Activated naive CD8-positive, alpha-beta T cell treated with anti-CD3 and anti-CD28 coated beads, Interleukin-2, amount 50 U/mL, for 16 hours (primary cell): ENCODE measurements around the gene CUX1.
"Not testable (repeated sequence)": the region's sequence is repeated elsewhere in the genome, so short reads cannot be mapped to it uniquely, and the experiment has no call there.

Source experiments
- DNase-seq: peaks from one replicate; pipeline ENCODE4 v3.0.0-alpha.2; 2020; ENCODE audit warnings: low read depth, low spot score

Gene CUX1

DNA sequence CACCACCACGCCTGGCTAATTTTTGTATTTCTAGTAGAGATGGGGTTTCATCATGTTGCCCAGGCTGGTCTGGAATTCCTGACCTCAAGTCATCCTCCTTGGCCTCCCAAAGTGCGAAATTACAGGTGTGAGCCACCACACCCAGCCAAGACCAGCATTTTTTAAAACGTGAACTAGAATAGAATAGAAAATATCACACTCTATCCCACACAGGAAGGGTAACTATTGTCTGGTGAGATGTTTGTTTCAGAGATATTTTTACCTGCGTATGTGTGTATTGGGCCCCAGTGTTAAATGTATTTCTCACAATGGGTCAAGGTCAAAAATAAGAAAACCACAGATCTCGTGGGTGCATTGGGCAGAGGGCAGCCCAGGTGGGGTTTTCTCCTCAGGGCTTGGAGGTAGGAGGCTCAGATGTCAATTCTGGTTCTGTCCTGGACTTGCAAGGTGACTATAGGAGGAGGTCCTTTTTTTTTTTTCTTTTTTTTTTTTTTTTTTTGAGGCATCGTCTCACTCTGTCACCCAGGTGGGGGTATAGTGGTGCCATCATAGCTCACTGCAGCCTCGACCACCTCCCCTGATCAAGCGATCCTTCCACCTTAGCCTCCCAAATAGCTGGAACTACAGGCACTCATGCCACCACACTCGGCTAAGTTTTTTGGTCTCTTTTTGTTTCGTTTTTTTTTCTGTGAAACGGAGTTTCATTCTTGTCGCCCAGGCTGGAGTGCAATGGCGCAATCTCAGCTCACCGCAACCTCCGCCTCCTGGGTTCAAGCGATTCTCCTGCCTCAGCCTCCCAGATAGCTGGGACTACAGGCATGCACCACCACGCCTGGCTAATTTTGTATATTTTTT is 488.2 kb downstream of the CUX1 start:
- DNase-seq, result no peak

DNA sequence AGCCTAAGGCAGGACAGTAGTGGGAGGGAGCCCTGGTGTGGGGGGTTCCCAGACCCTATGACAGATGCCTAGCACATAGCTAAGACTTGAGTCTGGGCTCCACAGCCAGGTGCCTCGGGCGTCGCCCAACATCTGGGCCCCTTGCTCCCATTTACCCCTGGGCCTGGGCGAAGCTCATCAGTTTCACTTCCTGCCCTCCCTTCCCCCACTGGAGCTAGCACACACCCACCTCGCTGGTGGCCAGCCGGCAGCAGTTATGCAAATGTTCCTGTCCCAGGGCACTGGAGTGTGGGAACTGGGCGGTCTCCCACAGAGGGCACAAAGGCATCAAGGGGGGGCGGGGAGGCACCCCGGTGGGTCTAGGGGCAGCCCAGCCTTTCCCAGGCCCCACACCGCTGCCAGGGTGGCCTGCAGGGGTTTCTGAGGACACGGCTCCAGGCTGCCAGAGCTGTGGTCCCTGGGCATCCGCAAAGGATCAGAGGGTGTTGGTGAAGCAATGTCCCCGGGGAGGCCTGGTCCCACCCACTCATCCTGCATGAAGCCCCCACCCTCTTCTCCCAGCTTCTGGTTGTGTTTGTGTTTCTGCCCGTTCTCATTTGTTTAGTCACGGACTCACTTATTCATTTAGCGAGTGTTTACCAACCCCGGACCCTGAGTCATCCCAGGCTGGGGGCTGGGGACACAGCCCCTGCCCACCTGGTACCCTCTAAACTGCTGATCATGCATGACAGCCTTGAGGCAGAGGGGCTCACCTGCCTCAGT is 489.7 kb downstream of the CUX1 start:
- no peak for DNase-seq

DNA sequence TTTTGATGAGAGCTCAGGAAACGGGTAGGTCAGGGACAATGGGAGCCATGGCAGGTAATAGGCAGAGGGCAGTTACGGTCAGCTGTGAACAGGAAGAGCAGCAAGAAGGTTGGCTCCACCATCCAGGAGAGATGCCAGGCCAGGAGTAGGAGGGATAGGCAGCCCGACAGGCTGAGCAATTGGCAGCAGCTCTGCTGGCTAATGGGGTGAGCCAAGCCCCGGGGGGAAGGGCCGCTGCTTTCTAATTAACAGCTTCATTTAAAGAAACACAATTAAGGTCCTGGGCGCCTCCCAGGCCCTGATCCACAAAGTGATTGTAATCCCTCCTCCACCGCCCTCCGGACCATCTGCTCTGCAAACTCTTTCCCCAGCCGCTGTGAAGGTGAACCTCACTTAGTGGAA is 493.0 kb downstream of the CUX1 start:
- DNase-seq, result no peak

DNA sequence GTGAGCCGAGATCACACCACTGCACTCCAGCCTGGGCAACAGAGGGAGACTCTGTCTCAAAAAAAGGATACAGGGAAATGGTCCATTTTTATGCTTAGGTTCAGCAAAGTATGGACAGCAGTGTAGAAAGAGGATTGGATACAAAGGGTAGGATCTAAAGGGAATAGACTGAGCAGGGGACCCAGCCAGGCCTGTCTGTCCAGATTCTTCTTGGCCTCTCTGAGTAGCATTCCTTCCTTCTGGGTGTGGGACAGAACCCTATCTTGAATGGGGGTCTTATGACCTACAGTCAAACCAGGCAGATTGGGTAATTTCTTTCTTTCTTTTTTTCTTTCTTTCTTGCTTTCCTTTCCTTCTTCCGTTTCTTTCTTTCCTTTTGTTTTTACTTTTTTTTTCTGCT is 494.9 kb downstream of the CUX1 start:
- no peak for DNase-seq

DNA sequence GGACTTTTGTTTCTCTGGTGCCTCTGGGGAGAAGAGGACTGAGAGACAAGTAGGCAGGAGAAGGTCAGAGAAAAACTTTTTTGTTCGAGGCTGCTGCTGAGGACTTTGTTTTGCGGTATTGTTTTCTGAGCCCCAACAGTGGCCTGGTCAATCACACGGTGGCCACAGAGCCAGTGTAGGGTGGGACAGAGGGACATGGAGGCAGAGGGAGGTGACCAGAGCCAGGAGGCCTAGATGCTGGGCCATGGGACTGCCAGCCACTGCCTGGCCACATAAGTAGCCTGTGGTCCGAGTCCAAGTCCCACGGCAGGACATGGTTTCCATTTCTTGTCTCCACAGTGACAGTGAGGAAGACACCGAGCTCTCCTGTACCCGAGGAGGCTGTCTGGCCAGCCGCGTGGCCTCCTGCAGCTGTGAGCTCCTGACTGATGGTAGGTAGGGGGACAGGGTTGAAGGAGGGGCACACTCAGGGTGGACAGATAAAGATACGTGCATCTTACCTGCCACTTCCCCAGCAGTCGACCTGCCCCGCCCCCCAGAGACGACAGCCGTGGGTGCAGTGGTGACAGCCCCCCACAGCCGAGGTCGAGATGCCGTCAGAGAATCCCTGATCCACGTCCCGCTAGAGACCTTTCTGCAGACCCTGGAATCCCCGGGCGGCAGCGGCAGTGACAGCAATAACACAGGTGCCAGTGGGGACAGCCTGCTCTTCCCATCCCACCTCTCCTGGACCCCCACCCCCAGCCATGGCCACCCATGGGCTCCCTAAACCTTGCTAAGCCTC is 496.8 kb downstream of the CUX1 start:
- DNase-seq, result no peak

DNA sequence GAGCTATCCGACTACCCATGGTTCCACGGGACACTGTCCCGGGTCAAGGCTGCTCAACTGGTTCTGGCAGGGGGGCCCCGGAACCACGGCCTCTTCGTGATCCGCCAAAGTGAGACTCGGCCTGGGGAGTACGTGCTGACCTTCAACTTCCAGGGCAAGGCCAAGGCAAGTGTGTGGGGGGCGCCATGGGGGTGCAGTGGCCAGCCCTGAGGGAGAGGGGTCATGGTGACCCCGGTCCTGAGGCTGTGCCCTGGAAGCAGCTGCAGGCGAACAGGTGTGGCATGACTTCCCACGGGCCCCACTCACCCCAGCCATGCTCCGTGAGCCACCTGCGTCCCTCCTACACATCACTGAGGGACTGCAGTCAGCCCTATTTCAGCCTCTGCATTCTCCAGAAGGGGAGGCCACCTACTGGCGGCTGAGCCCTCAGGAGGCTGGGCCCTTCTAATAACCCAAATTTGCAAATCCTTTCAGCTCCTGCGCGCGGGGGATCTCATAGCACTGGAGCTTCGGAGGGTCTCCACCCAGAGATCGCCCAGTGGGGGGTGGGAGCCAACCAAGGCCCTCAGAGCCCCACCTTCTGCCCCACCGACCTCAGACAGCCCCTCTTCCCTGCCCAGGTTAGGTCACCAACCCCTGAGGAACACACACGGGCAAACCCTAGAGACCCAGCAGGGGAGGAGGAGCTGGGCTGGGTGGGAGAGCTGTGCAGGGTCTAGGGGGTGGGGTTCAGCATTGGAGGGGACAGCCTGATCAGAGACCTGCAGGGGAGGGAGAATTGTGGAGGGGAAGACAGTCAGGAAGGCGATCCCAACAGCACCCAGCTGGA is 500.0 kb downstream of the CUX1 start:
- DNase-seq, result no peak

DNA sequence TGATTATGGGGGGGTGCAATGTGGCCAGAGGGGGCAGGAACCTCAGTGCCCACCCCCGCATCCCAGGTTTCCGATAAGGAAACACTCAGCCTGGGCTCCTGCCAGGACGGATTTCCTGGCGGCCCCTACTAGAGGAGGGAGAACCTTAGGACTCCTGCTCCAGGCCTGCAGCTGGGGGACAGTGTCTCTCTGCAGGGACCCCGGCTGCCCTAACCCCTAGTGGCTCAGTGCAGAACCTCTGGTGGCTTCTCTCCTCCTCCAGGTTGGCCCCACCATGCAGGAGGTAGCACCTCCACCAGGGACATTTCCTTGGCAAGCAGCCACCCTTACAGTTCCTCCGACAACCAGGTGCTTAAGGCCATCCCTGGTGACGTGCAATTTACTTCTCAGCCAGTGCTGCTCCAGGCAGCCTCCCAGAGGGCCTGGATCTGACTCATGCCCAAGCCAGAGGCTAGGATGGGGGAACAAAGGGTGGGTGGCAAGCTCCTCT is 501.1 kb downstream of the CUX1 start:
- DNase-seq, result no peak

DNA sequence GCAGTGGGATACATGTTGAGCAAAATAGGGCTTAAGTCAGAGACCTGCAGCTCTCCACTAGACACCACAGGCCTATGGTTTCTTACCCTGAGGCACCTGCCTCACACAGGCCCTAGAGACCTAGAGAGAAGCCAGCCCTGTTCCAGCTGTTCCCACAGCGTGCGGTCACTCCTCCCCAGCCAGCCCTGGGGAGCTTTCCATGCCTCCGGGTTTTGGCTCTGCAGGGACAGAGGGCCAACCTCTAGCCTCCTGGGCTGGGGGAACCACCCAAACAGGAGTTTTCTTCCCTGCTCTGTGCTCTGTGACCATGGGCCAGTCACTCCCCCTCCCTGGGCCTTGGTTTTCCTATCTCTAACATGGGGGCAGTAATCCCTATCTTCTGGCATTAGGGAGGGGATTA is 502.2 kb downstream of the CUX1 start:
- no peak for DNase-seq

DNA sequence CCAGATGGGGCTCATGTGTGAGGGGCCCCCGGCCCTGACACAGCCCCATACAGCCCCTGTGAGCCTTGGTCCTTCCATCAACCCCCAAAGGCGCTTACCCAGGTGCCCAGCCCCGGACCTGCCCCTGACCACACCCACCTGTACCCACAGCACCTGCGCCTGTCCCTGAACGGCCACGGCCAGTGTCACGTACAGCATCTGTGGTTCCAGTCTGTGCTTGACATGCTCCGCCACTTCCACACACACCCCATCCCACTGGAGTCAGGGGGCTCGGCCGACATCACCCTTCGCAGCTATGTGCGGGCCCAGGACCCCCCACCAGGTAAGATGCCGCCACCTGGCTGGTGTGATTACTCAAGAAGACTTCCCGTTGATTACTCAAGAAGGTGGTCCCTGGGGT is 502.8 kb downstream of the CUX1 start:
- no peak for DNase-seq

DNA sequence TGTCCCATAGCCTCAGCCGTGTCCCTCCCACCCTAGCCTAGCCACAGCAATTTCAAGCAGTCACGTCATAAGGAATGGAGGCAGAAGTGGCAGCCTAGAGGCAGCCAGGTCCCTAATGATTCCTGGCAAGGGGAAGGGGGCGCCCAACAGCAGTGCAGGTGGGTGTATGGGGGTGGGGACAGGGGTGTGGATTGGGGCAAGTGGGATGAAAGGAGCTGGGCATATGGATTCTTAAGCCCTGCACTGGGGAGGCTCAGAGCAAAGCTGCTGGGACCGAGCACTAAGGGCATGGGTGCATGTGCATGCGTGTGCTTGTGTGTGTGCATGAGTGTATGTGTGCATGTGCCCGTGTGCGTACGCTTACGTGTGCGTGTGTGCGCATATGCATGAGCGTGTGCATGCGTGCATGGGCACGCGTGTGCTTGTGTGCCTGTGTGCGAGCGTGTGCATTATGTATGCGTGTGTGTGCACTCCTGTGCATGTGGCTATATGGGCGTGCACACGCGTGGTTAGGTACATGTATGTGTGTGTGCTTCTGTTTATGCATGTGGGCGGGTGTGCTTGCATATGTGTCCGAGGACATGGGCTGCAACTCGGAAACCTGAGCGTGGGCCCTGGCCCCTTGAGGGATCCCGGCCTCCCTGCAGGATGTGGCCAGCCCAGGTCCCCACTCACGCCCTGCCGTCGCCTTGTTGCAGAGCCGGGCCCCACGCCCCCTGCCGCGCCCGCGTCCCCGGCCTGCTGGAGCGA is 503.4 kb downstream of the CUX1 start:
- no peak for DNase-seq

DNA sequence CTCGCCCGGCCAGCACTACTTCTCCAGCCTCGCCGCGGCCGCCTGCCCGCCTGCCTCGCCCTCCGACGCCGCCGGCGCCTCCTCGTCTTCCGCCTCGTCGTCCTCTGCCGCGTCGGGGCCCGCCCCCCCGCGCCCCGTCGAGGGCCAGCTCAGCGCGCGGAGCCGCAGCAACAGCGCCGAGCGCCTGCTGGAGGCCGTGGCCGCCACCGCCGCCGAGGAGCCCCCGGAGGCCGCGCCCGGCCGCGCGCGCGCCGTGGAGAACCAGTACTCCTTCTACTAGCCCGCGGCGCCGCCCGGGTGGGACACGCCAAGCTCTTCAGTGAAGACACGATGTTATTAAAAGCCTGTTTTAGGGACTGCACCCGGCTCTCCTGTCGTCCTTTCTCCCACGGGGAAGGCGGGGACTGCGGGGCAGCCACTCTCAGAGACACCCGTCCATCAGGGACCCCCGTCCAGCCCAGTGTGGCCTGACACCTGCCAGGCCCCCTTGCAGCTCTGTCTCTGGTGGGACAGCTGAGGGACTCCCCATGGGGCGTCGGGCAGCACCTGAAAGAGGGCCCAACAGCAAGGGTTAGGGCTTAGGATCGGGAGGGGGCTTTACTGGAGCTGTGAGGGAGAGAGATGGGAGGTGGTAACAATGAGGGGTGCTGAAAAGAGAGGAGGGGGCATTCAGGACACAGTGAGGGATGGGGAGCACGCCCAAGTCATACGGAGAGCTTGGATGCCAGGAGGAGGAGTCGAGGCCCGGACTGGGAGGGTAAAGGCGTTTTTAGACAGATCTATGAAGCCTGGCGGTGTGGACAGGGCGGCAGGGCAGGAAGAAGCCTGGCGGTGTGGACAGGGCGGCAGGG is 504.1 kb downstream of the CUX1 start:
- DNase-seq, result no peak

DNA sequence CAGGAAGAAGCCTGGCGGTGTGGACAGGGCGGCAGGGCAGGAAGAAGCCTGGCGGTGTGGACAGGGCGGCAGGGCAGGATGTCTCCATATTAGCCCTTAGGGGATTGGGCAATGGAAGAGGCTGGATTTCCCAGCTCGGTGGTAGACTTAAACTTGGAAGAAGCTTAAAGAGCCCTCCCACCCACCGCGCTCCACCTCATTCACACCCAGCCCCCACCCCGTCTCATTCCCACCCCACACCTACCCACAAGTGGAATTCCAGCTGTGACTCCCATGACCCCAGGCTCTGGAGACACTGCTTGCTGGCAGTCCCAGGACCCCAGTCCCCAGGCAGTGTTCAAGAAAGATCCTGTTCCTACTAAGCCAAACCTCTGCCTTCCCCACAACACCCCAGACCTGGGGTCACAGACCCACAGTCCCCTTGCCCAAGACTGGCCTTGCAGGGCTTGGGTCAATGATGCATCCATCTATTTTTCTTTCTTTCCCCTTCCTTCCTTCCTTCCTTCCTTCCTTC is 504.8 kb downstream of the CUX1 start:
- DNase-seq, result no peak

DNA sequence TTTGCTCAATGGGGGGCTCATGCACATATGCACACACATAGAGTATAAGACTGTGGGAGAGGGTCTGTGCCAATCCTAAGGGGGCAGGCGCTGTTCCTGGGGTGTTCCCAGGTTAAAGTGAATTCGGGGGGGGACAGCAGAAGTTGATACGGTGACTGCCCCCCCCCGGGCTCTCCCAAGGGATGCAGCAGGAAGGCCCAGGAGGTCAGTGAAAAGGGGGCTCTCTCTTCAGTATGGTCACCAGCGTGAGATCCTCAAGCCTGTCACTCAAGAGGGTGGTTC is 506.4 kb downstream of the CUX1 start:
- no peak for DNase-seq

DNA sequence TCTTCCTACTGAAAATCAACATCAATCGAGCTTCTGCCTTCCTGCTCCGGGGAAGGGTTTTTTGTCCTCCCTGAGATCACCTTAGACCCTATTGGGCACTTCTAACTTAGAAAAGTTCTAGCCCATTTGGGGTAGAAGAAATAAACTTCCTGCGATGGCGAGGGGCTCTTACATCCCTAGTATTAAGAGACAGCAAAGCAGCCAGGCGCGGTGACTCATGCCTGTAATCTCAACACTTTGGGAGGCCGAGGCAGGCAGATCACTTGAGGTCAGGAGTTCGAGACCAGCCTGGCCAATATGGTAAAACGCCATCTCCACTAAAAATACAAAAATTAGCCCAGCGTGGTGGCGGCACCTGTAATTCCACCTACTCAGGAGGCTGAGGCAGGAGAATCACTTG is 507.7 kb downstream of the CUX1 start:
- DNase-seq, result not testable (repeated sequence)

DNA sequence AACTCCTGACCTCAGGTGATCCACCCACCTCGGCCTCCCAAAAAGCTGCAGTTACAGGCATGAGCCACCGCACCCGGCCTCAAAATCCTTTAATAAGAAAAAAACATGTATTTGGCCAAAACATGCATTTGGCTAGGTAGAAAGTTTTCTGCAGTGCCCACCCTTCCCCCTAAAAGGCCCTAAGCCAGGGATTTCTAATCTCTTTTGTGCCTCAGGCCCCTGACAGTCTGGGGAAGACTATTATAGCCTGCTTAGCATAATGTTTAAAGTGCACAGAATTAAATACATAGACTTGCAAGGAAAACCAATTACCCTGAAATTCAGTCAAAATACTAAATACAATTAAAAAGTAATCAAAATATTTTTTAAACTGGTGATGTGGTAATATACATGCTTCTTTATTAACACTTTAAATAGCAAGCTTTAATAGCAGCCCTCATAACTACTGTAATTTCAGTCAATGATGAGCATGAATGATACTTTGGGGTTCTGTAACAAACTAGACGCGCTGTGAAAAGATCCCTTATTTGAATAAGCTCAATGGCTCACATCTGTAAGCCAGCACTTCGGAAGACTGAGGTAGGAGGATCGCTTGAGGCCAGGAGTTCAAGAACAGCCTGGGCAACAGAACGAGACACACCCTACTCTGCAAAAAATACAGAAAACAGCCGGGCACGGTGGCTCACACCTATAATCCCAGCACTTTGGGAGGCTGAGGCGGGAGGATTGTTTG is 508.9 kb downstream of the CUX1 start:
- no peak for DNase-seq

DNA sequence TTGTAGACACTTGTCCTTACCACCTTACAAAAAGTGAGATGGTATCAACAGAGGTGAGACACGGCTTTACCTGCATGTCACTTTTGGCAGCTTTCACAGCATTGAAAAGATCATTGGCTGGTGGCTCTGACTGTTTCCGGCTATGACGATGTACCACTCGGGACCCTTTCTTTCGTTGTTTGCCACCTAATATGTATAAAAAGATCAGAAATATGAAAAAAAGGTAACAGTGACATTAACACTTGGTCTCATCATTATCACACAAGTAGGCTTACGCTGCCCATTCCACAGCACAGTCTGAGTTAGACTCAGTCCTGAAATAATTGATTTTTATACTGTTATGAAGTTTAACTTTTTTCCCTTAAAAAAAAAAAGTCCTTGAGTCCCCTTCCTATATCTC is 509.8 kb downstream of the CUX1 start:
- not testable (repeated sequence) for DNase-seq

DNA sequence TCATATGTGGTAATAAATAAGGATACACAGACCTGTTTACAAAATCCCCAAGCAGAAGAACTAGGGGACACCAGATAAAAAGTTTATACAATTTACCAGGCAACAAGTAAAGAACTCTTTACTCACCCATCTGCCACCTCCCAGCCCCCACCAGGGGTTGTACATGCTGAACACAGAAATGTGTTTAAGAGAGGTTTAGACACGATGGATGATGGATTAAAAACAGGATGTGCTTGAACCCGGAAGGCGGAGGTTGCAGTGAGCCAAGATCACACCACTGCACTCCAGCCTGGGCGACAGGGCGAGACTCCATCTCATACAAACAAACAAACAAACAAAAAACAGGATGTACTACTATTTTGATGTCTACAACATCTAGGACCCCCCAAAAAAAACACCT is 511.4 kb downstream of the CUX1 start:
- DNase-seq, result not testable (repeated sequence)

DNA sequence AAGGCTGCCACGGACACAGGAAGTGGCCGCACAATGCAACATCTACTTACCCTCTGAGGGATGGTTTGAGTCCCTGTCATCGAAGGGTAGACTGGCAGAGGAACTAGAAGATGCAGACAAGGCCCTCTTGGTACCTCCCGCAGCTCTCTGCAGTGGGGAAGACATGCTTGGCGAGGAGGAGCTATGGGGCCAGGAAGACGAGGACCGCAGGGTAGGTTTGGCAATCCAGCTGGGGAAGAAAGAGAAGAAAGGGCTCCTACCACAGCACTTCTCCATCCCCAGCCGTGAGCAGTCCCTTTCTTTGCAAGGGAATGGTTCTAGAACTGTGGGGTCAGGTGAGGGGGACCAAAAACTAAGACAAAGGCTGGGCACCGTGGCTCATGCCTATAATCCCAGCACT is 511.9 kb downstream of the CUX1 start:
- DNase-seq, result not testable (repeated sequence)
